HL-60 (cell line): ENCODE results near the gene RAB31.
A peak's percentile ranks its signal among the peaks of the same experiment; 100 is the strongest.

Experiments
- DNase-seq, 2 experiments: peaks; one replicate each; pipeline ENCODE4 v3.0.0-alpha.2; 2010 to 2020; ENCODE audit warnings: low read depth in 1 of 2, low spot score in 1 of 2
- H3K27ac ChIP-seq: fragments of 250-450 bp; sonication (Bioruptor Pico); replicated peaks from 2 replicates; pipeline ENCODE4 v1.5.1; 2020; ENCODE audit warnings: mild to moderate bottlenecking, moderate library complexity
- H3K27me3 ChIP-seq: fragments of 250-450 bp; sonication (Bioruptor Pico); 2 replicates; pipeline ENCODE4 v1.5.1; 2021; ENCODE audit warnings: mild to moderate bottlenecking, moderate library complexity; ENCODE audit not compliant: insufficient read depth, poor library complexity, severe bottlenecking
- H3K4me3 ChIP-seq: replicated peaks from 2 replicates; pipeline ENCODE4 v1.5.1; 2011; ENCODE audit warnings: mild to moderate bottlenecking, control low read depth, low read length; ENCODE audit not compliant: insufficient read depth
- CTCF ChIP-seq: IDR thresholded peaks from one replicate; pipeline ENCODE4 v1.5.1; 2011; ENCODE audit warnings: low read length, control low read depth, inconsistent platforms; ENCODE audit not compliant: insufficient read depth
- GABPA ChIP-seq: IDR thresholded peaks from 2 replicates; pipeline ENCODE4 v1.6.1; 2012; ENCODE audit warnings: low read depth
- POLR2AphosphoS5 ChIP-seq: IDR thresholded peaks from 2 replicates; pipeline ENCODE4 v1.6.1; 2012; ENCODE audit warnings: low read depth
- REST ChIP-seq: IDR thresholded peaks from 2 replicates; pipeline ENCODE4 v1.6.1; 2012; ENCODE audit warnings: low read depth; ENCODE audit not compliant: insufficient replicate concordance
- SPI1 ChIP-seq: IDR thresholded peaks from 2 replicates; pipeline ENCODE4 v1.6.1; 2012; ENCODE audit warnings: low read depth, mild to moderate bottlenecking, borderline replicate concordance

The RAB31 gene

GRCh38 chr18:9803063-9803697, 95.1 kb downstream of the RAB31 start:
- Histone ChIP-seq H3K4me3 (no peak overlapping the region), H3K27me3 (no peaks in the 10 kb centered on the region), H3K27ac (no peak overlapping the region)
- DNase-seq, result no peak
- no peak for TF ChIP-seq CTCF
- no peak for TF ChIP-seq GABPA
- no peak for TF ChIP-seq SPI1
- no peak for TF ChIP-seq POLR2AphosphoS5

- TF ChIP-seq GABPA (no peak), POLR2AphosphoS5 (no peak), SPI1 (no peak), CTCF (no peak), REST (no peak)
- DNase-seq, result peak in 1 of 2 experiments; percentile 56
- Histone ChIP-seq H3K4me3 (no peak overlapping the region), H3K27ac (peak overlapping the region; percentile 47), H3K27me3 (no peaks in the 10 kb centered on the region)
Observed at GRCh38 chr18:9803698-9804516, 95.8 kb downstream of the RAB31 start.

GRCh38 chr18:9804517-9805104, 96.5 kb downstream of the RAB31 start:
- Histone ChIP-seq H3K27ac (peak overlapping the region; percentile 47), H3K4me3 (no peak overlapping the region), H3K27me3 (no peaks in the 10 kb centered on the region)
- TF ChIP-seq SPI1, result no peak
- no peak for TF ChIP-seq CTCF
- no peak for TF ChIP-seq POLR2AphosphoS5
- no peak for TF ChIP-seq GABPA
- no peak for TF ChIP-seq REST
- peak in 1 of 2 experiments; percentile 46 for DNase-seq
